ENCODE results near the gene SCGB1A1.

Gene SCGB1A1

DNA sequence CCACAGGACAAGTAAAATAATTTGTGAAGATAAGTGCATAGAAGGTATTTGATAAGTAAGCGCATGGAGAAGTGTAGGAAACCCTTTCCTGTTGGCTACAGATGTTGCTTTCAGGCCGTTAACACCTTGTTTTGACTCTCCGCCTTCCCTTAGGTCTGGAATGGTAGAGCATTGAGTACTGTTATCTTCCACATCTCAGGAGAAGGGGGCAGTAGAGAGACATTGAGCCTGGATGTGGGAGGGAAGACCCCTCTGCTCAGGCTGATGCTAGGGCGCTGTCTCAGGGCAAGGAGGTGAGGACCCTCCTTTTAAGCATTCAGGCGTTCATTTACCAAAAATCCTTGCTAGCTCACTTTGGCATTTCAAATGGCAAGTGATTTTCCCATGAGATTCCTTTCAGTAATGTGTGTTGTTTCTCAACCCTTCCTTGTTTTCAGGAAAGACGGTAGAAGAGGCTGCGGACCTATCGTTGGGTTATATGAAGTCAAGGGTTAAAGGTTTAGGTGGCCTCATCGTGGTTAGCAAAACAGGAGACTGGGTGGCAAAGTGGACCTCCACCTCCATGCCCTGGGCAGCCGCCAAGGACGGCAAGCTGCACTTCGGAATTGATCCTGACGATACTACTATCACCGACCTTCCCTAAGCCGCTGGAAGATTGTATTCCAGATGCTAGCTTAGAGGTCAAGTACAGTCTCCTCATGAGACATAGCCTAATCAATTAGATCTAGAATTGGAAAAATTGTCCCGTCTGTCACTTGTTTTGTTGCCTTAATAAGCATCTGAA is 27.0 kb upstream of the SCGB1A1 start:
- DNase-seq, result no peak
- TF ChIP-seq GATA1 (IDR thresholded peaks at IDR 0.05; ENCODE audit: low read depth, low read length) (no peak), POLR2A (IDR thresholded peaks at IDR 0.05; ENCODE audit: low read length) (no peak)

DNA sequence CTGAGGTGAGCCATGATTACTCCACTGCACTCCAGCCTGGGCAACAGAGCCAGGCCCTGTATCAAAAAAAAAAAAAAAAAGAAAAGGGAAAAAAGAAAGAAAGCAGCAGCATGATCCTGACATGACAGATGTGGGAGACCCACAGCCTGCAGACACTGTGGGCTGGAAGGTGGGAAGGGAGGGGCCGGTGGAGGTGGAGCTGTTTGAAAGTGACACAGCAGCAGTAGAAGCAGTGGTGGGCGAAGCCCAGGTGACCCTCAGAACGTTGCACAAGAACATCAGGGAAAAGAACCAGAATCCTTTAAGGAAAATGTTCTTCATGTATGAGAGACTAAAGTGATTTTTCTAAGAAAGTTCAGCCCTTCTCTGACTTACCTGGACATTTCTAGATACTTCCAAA is 26.3 kb upstream of the SCGB1A1 start:
- no peak for DNase-seq
- no peak for TF ChIP-seq GATA1 (IDR thresholded peaks at IDR 0.05; ENCODE audit: low read depth, low read length)
- no peak for TF ChIP-seq POLR2A (IDR thresholded peaks at IDR 0.05; ENCODE audit: low read length)

DNA sequence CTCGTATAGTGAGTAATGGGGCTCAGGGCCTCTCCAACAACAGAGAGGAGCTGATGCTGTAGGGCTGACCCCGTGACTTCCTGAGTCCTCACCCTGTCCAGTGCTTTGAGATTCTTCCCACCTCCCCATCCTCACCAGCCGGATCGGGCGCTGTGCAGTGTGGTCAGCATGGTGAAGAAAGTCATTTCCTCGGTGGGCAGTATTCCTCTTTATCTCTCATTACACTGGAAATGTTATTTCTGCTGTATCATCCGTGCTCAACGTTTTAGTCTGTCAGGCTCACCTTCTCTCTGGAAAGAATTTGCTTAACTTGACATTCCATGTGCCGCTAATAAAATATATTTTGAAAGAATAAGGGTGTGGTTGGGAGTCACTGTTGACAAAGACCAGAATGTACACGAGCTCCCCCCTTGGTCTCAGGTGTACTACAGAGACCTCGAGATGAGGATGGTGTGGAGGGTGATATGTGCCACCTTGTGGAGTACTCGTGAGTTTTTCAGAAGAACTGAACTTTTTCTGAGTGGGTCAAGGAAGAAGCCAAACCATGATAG is 25.7 kb upstream of the SCGB1A1 start:
- DNase-seq, result peak; percentile 23 to 45
- TF ChIP-seq GATA1 (IDR thresholded peaks at IDR 0.05; ENCODE audit: low read depth, low read length) (no peak), POLR2A (IDR thresholded peaks at IDR 0.05; ENCODE audit: low read length) (no peak)

DNA sequence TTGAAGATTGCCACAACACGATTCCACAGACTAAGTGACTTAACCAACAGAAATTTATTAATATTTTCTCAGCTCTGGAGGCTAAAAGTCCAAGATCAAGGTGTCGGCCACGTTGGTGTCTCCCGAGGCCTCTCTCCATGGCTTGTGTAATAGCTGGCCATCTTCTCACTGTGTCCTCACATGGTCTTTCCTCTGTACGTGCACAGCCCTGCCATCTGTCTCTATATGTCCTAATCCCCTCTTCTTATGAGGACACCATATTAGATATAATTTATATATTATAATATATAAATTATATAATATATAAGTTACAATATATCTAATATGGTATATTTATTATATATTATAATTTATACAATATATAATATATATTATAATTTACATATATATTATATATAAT is 25.1 kb upstream of the SCGB1A1 start:
- no peak for TF ChIP-seq POLR2A (IDR thresholded peaks at IDR 0.05; ENCODE audit: low read length)
- no peak for TF ChIP-seq GATA1 (IDR thresholded peaks at IDR 0.05; ENCODE audit: low read depth, low read length)
- DNase-seq, result no peak

DNA sequence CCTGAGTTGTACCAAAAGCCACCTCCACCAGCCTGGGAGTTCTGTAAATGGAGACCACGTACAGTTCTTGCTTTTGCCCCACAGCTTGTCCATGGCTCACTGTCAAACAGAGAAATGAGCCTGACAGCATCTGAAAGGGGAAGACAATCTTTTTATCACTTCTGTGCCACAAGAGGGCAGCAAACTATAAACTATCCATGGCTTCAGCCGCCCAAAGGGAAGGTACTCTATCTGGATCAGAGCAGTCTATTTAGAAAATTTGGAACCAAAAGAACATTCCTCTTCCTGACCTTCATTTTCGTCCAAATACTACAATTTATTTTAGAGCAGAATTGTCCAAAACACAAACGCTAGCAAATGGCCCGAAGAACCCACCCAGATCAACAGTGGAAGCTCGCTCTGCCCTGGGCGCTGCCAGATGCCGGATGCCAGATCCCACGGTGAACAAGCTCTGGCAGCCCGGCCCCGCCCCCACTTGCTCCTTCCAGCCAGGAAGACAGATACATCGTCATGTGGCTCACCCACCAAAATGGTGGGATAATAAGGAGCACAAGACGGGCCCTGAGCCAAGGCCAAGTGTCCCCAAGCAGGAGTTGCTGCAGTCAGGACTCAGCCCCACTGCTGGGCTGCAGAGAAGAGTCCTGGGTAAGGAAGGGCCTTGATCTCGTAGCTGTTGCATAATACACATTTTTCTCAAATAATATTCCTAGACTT is 23.9 kb upstream of the SCGB1A1 start:
- no peak for TF ChIP-seq GATA1 (IDR thresholded peaks at IDR 0.05; ENCODE audit: low read depth, low read length)
- TF ChIP-seq POLR2A (IDR thresholded peaks at IDR 0.05; ENCODE audit: low read length), result no peak
- peak; percentile 81 to 89 for DNase-seq

DNA sequence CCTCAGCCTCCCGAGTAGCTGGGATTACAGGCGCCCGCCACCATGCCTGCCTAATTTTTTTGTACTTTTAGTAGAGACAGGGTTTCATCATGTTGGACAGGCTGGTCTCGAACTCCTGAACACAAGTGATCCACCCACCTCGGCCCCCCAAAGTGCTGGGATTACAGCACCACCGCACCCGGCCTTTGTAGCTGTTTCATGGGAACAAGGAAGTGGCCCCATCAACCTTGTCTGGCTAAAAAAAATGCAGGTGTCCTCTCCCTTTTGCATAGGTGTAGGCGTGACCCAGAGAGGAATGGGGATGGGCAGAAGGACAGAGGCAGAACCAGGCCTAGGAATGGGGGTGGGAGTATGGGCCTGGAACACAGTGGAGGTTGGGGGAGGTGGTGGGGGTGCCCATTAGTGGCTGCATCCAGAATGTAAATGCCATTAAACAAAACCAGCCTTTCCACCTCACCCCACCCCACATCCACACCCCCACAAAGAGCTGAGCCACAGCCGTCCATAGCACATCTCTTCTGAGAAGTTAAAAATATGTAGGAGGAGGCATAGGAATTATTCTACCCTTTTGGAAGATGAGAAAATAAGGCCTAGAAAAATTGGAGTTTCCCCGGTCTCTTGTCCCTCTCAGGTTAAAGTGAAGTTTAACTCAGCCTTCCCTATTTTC is 22.8 kb upstream of the SCGB1A1 start:
- DNase-seq, result no peak
- no peak for TF ChIP-seq GATA1 (IDR thresholded peaks at IDR 0.05; ENCODE audit: low read depth, low read length)
- no peak for TF ChIP-seq POLR2A (IDR thresholded peaks at IDR 0.05; ENCODE audit: low read length)

DNA sequence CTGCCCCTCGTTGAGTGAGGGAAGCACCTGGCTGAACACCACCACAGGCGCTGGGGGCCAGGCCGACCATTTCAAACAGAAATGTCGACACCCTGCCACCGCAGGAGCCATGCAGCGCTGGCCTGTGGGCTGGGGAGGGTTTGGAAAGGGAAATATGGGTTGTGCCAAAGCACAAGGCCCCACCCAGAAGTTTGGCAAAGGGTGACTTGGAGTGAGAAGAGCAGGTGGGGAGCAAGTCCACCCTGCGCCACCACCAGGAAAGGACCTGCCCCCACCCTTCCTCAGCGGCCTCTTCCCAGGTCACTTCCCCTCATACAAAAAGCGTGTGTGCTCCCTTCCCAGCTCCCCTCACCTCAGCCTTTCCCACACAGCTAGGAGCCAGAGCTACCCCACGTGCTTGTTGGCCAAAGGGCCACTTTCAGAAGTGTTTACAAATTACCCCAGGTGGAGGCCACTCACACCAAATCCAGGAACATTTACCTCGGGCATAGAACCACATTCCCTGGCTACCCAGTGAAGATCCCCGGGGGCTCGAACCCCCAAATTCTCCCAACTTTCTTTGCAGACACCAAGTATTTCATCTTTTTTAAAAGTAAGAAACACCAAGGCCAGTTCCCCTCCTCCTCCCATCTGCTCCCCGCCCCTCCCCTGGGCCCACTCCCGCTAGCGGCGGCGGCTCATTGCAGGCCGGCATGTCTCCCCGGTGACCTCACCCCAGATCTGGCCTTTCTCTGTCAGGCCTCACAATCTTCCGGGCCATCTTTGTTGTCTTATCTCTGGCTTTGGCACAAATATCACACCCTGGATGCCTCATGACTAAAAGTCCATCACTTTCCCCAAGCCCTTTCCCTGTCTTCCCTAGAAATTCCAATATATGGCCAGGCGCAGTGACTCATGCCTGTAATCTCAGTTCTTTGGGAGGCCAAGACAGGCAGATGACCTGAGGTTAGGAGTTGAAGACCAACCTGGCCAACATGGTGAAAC is 20.5 kb upstream of the SCGB1A1 start:
- peak; percentile 50 to 68 for DNase-seq

DNA sequence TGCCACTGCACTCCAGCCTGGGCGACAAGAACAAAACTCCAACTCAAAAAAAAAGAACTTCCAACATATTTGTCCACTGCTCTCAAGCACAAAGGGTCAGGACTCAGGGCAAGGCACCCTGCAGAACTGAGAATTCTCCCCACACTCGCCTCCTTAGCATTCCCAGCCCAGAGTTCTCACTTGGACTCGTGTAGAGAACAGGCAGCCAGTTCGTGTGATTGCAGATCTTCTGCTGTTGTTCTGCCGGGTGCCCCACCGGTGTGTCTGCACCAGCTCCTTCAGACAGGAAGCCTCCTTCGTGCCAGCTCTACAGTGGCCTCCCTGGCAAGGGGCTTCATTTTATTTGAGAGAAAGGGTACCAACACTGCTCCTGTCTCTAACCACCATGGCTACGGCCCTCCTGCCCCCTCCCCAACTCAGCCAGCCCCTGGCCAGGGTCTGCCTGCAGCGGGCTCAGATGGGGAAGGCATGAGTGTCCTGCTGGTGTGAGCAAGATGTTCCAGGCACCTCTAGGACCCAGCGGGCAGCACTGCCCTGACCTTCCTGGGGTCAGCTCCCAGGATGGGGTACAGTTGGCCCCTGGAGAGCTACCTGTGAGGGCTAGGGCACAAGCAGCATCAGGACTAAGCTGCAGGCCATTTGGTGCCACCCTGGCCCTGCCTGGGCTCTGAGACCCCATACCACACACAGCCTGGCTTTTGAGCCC is 19.5 kb upstream of the SCGB1A1 start:
- no peak for DNase-seq
- TF ChIP-seq POLR2A (IDR thresholded peaks at IDR 0.05; ENCODE audit: low read length) (no peak), GATA1 (IDR thresholded peaks at IDR 0.05; ENCODE audit: low read depth, low read length) (no peak)

More for the DNA sequence above, 20.5 kb upstream of the SCGB1A1 start:
- TF ChIP-seq GATA1 (IDR thresholded peaks at IDR 0.05; ENCODE audit: low read depth, low read length), result no peak
- TF ChIP-seq POLR2A (IDR thresholded peaks at IDR 0.05; ENCODE audit: low read length), result no peak

DNA sequence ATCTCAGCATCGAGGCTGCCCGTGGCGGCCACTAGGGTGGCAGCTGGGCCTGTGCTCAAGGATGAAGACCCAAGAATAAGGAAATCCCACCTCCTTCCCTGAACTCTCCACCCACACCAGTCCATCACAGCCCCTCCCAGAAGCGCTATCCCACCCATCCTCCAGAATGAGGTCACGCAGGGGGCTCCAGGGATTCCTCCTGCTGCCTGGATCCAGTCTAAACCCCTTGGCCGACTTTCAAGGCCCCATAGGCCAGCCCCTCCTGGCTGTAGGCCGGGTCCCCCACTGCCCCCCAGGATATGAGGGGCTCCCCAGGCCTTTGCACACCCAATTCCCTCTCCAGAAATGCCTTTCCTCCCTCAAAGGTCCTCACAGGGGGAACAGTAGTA is 19.0 kb upstream of the SCGB1A1 start:
- TF ChIP-seq GATA1 (IDR thresholded peaks at IDR 0.05; ENCODE audit: low read depth, low read length) (no peak), POLR2A (IDR thresholded peaks at IDR 0.05; ENCODE audit: low read length) (no peak)
- no peak for DNase-seq

DNA sequence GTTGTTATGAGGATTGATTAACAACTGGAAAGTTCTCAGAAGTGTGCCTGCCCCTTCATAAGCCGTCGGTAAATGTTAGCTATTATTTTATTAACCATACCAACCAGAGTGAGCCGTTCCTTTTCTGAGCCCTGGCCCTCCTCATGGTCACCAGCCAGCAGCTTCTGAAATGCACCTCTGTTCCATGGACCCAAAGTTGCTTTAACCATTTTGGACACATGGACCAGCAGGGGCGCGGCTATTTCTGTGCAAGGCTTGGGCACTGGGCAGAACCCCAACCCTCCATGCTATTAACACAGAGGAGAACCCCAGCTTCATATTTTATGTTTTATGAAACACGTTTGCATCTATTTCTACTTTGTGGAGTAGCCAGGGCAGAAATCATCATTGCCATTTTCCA is 18.6 kb upstream of the SCGB1A1 start:
- TF ChIP-seq GATA1 (IDR thresholded peaks at IDR 0.05; ENCODE audit: low read depth, low read length) (no peak), POLR2A (IDR thresholded peaks at IDR 0.05; ENCODE audit: low read length) (no peak)
- no peak for DNase-seq

DNA sequence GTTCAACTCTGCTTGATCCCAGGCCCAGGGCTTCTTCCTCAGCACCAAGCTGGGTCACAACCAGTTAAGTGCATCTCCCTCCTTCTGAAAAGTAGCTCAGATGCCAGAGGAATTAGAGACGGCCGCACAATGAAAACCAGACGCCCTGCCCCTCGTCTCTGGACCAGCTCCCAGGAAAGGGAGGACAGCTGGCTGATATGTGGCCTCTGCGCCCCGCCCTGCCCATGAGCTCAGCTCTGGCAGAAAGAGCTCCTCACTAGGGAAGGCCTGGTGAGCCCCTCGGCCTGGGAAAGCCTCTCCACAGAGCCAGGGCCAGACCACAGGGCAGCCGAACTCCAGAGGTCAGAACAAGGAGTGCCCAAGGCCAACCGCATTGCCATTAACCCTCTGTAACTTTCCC is 18.1 kb upstream of the SCGB1A1 start:
- TF ChIP-seq GATA1 (IDR thresholded peaks at IDR 0.05; ENCODE audit: low read depth, low read length) (no peak), POLR2A (IDR thresholded peaks at IDR 0.05; ENCODE audit: low read length) (no peak)
- peak; percentile 35 to 57 for DNase-seq

DNA sequence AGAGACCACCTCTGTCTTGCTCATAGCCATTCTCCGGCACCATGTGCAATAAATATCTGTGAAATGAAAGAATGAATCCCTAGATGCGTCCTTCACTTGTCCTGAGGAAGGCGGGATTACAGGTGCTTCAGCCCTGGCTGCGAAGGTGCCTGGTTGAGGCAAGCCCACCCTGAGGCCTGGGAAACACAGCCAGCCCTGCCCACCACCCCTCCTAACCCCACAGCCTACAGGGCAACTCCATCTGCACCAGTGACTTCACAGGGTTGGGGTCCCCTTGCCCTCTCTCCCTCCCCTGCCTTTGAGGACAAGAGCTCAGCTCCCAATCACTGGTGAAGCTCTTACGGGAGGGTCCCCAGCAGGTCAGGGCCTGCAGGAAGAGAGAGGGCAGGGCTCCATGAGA is 17.5 kb upstream of the SCGB1A1 start:
- no peak for DNase-seq

More for the DNA sequence above, 17.5 kb upstream of the SCGB1A1 start:
- no peak for TF ChIP-seq GATA1 (IDR thresholded peaks at IDR 0.05; ENCODE audit: low read depth, low read length)
- TF ChIP-seq POLR2A (IDR thresholded peaks at IDR 0.05; ENCODE audit: low read length), result no peak
